Ovary (tissue), 9 donors: ENCODE data around the gene ITGB5. TPM values are rescaled to one million over a fixed set of nuclear protein-coding genes. Genes with fewer than 3 reads are reported as not detected.

ENCODE experiments used
- DNase-seq, 5 donors: peaks; one replicate each; pipeline ENCODE4 v3.0.0-alpha.2; 2019 to 2020
- H3K27ac ChIP-seq, 2 donors: fragments of 200-600 bp; one replicate each; pipeline versions ENCODE4 v1.5.1 to v1.8.0; 2019 to 2022
- H3K27me3 ChIP-seq: fragments of 200-600 bp; one replicate; pipeline ENCODE4 v1.8.0; 2022
- H3K36me3 ChIP-seq: fragments of 200-600 bp; sonication (generic); one replicate; pipeline ENCODE4 v1.5.1; 2019
- H3K4me1 ChIP-seq: one replicate; pipeline ENCODE4 v1.8.1; 2013; ENCODE audit warnings: mild to moderate bottlenecking, moderate library complexity; ENCODE audit not compliant: insufficient read depth
- H3K4me3 ChIP-seq: fragments of 200-600 bp; sonication (generic); one replicate; pipeline ENCODE4 v1.5.1; 2017
- H3K9me3 ChIP-seq, 2 donors: fragments of 200-600 bp in 1 of 2; sonication (generic) in 1 of 2; one replicate each; pipeline versions ENCODE4 v1.5.1 to v1.8.1; 2013 to 2019; ENCODE audit warnings: mild to moderate bottlenecking in 1 of 2, moderate library complexity in 1 of 2
- EP300 ChIP-seq: sonication (generic); formaldehyde crosslinking; IDR thresholded peaks from one replicate; pipeline ENCODE4 v1.6.1; 2017; ENCODE audit warnings: antibody characterized with exemption
- POLR2A ChIP-seq: fragments of 450-650 bp; IDR thresholded peaks from one replicate; pipeline ENCODE4 v1.6.1; 2017; ENCODE audit warnings: antibody characterized with exemption, mild to moderate bottlenecking, moderate library complexity
- WGBS, 3 donors: extraction: QIAGEN DNeasy Blood & Tissue Kit in 1 of 3; methylation state at CpG; one replicate each; pipeline versions ENCODE4 v1.1.5 to v1.1.7; 2013 to 2017; 5-methylcytosine and 5-hydroxymethylcytosine counted together
- intact Hi-C, 4 donors: fragments of 100-400 bp; cut with DNase I; formaldehyde crosslinking; loops; one replicate each; pipeline versions ENCODE4 v1.11.0 to v1.15.1; 2022 to 2023
- polyA plus RNA-seq, 2 donors: library from polyadenylated mRNA; stranded (reverse); fragments of 200-250 nt in 1 of 2; fragments of 350-450 nt in 1 of 2; fragmentation: Illumina TruSeq in 1 of 2; extraction: RNeasy Lipid Tissue Mini Kit (QIAGEN cat#74804) in 1 of 2; gene quantifications; one replicate each; pipeline ENCODE4 v1.2.3, GENCODE V29; 2013 to 2014
- total RNA-seq, 7 donors: library from RNA; depleted of rRNA in 2 of 7; stranded (reverse); fragments of >200 nt in 2 of 7; fragmentation: NEBNext Ultra II Directional in 3 of 7; extraction: Animal tissue kit (Norgen Biotek cat#: 25700) in 3 of 7; gene quantifications; one replicate each; pipeline versions ENCODE4 v1.1.0 to v1.2.4, GENCODE V29; 2016 to 2023
- TF ChIP-seq, protein P1 (sequence below), 3 donors: fragments of 450-650 bp in 2 of 3; fragments of 200-600 bp in 1 of 3; IDR thresholded peaks; one replicate each; pipeline versions ENCODE4 v1.5.1 to v1.8.0; 2016 to 2022; ENCODE audit warnings: antibody characterized with exemption in 3 of 3, mild to moderate bottlenecking in 1 of 3
- donor health status: DM: no; HTN: no; CAD: no; lungs with moderate emphysema.
- donor health status: DM: no; HTN: no; CAD: no.
- donor health status: Bipolar disorder and iron deficiency.
- donor health status: DM: yes; HTN: yes; CAD: no.
- donor health status: DM: no; HTN: no; CAD: no.
- donor health status: DM: yes; HTN: yes; CAD: no.

ITGB5 gene
- total and polyA plus RNA-seq, 9 donors: 31.0 to 109 (median 38.0) TPM

DNA sequence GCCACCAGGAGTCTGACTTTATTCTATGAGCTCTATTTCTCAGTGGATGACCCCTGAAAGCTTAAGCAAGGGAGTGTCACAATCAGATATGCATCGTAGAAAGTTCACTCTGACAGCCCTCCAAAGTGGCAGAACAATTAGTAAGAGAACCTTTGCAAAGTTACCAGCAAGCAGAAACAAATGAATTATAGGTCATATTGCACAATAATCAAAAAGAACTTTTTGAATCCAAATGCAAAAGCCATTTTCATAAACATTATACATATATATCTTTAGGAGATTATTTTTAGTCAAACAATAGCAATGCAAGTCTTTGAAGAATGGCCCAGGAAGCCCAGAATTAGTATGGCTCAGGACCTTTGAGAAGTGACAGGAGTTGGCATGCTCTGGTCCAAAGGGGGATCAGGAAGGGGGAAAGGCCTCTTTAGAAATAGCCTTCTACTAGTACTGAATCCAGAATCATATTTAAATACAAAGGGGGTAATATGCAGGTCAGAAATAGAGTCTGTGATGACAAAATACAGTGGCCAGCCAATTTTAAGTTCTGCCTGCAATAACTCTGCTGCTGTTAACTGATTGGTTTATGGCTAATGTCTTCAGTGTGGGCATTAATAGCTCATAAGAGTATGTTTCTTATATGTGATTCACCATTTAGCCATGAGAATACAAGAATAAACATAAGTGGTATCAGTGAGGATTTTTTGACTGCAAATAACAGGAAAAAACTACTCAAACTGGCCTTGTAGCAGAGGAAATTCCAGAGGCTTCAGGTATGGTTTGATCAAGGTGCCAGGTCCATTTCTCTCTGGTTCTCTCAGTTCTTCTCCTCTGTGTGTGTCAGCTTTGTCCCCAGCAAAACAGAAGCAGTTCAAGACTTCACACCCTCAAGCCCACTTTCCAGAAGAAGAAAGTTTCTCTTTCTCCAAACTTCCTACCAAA is 17.0 kb upstream of the ITGB5 start:
- Histone ChIP-seq H3K36me3 (no peaks in the 10 kb centered on the region), H3K9me3 (no peaks in the 10 kb centered on the region), H3K27me3 (no peaks in the 10 kb centered on the region), H3K27ac (no peak overlapping the region), H3K4me3 (no peak overlapping the region), H3K4me1 (peaks cover 1% of the 10 kb centered on the region)
- WGBS, 3 donors: 64 to 76% (median 68%) methylated on average over 1 of the region's 1 CpG
- no peak for DNase-seq
- intact Hi-C loops: loop anchor here in 2 of 4 donors (5.0 to 10.0 kb wide), 2 partner anchors 339 to 342 kb away; no protein-coding TSS in a partner anchor
- TF ChIP-seq EP300: no peak
- TF ChIP-seq, protein P1, sequence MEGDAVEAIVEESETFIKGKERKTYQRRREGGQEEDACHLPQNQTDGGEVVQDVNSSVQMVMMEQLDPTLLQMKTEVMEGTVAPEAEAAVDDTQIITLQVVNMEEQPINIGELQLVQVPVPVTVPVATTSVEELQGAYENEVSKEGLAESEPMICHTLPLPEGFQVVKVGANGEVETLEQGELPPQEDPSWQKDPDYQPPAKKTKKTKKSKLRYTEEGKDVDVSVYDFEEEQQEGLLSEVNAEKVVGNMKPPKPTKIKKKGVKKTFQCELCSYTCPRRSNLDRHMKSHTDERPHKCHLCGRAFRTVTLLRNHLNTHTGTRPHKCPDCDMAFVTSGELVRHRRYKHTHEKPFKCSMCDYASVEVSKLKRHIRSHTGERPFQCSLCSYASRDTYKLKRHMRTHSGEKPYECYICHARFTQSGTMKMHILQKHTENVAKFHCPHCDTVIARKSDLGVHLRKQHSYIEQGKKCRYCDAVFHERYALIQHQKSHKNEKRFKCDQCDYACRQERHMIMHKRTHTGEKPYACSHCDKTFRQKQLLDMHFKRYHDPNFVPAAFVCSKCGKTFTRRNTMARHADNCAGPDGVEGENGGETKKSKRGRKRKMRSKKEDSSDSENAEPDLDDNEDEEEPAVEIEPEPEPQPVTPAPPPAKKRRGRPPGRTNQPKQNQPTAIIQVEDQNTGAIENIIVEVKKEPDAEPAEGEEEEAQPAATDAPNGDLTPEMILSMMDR (IDR thresholded peaks at IDR 0.05): no peak
- TF ChIP-seq POLR2A: no peak

DNA sequence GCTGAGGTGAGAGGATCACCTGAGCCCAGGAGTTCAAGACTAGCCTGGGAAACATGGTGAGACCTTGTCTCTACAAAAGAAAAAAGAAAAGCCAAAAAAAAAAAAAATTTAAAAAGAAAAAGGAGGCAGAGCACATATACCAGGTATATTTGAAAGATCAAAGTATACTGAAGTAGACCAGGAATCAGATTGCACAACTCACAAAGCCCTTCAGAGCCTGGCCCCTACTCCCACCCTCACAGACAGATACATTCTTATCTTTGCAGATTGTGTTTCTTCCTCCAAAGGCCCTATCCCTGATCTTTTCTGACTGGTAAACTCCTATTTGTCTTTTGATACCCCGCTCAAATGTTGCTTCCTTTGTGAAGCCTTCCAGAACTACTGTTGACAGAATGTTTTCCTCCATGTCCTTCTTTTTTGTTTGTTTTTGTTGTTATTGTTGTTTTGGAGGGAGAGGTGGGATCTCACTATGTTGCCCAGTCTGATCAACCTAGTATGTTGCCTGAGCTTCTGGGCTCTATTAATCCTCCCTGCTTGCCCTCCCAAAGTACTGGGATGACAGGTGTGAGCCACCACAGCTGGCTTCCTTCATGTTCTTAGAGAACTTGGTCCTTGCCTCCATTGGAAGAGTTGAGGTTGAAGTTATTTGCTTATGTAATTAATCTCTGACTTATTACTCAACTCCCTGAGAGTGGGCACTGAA is 9.8 kb upstream of the ITGB5 start:
- Histone ChIP-seq H3K4me3 (no peak overlapping the region), H3K4me1 (peaks cover 1% of the 10 kb centered on the region)
- WGBS, 3 donors: 93 to 100% (median 98%) methylated on average over 1 of the region's 1 CpG

DNA sequence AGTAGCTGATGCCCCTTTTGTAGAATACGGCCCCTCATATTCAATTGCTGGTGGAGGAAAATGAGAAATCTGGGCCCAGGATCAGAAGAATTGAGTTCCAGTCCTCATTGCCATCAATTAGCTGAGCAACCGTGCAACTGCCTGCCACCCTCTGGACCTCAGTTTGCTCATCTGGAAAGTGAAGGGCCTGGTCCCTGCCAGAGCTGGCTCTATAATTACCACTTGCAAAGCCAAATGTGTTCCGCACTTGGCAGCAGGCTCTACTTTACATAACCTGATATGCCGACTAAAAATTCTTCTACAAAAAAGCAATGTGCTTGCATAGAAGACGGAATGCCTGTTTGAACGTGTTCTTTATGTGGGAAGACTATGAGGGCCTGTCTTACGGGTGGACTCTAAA is 8.6 kb upstream of the ITGB5 start:
- no peak for DNase-seq
- H3K27me3 ChIP-seq: no peaks in the 10 kb centered on the region
- intact Hi-C loops: no loop called here
- no peak overlapping the region for H3K27ac ChIP-seq
- H3K36me3 ChIP-seq: no peaks in the 10 kb centered on the region
- 87 to 91% (median 91%) methylated on average over 7 of the region's 7 CpGs for WGBS, 3 donors
- TF ChIP-seq POLR2A (no peak), EP300 (no peak)
- TF ChIP-seq, protein P1 (IDR thresholded peaks at IDR 0.05): no peak
- no peaks in the 10 kb centered on the region for H3K4me1 ChIP-seq
- no peak overlapping the region for H3K4me3 ChIP-seq
- no peaks in the 10 kb centered on the region for H3K9me3 ChIP-seq

More for the DNA sequence above, 9.8 kb upstream of the ITGB5 start:
- intact Hi-C loops: no loop called here
- no peak for DNase-seq
- no peaks in the 10 kb centered on the region for H3K27me3 ChIP-seq
- TF ChIP-seq, protein P1 (IDR thresholded peaks at IDR 0.05): no peak
- TF ChIP-seq POLR2A: no peak
- no peak for TF ChIP-seq EP300
- H3K36me3 ChIP-seq: no peaks in the 10 kb centered on the region
- no peaks in the 10 kb centered on the region for H3K9me3 ChIP-seq
- no peak overlapping the region for H3K27ac ChIP-seq

DNA sequence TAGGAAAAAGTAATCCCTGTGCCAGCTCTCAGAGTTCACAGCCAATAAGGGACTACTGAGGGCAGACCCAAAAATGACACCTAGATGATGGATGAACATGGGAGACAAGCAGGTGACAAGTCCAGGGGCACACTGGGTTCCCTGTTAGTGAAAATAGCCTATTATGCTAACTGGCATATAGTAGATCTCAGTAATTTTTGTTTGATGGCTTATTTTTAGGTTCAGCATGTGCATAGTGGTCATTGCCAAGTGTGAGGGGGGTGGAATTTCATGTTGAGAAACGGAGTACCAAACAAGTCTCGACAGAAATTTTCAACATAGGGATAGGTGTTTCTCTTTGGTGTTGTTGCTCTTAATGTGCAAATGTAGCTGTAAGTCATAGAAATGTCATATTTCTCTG is 6.4 kb upstream of the ITGB5 start:
- Histone ChIP-seq H3K27ac (no peak overlapping the region), H3K27me3 (no peaks in the 10 kb centered on the region), H3K4me1 (no peaks in the 10 kb centered on the region), H3K36me3 (no peaks in the 10 kb centered on the region), H3K9me3 (no peaks in the 10 kb centered on the region), H3K4me3 (no peak overlapping the region)
- intact Hi-C loops: no loop called here
- TF ChIP-seq, protein P1 (IDR thresholded peaks at IDR 0.05): no peak
- no peak for TF ChIP-seq EP300
- WGBS, 3 donors: 16 to 20% (median 18%) methylated on average over 2 of the region's 2 CpGs
- no peak for DNase-seq
